IMR-90 (cell line): Measurements from ENCODE around the gene EPSTI1.

Source experiments
- MAFK ChIP-seq: IDR thresholded peaks from 2 replicates; pipeline ENCODE4 v1.6.1; 2012; ENCODE audit warnings: low read depth, low read length, improper control_type of control experiment
- MXI1 ChIP-seq: IDR thresholded peaks from 2 replicates; pipeline ENCODE4 v1.6.1; 2012; ENCODE audit warnings: low read depth, mild to moderate bottlenecking, low read length, moderate library complexity, borderline replicate concordance
- NFE2L2 ChIP-seq: fragments of 150-350 bp; IDR thresholded peaks from 2 replicates; pipeline ENCODE4 v1.6.1; 2016; ENCODE audit warnings: low read depth, mild to moderate bottlenecking, low read length
- POLR2A ChIP-seq: IDR thresholded peaks from 2 replicates; pipeline ENCODE4 v1.6.1; 2012; ENCODE audit warnings: mild to moderate bottlenecking, low read depth, low read length
- RAD21 ChIP-seq: IDR thresholded peaks from 2 replicates; pipeline ENCODE4 v1.6.1; 2012; ENCODE audit warnings: low read length, improper control_type of control experiment
- SMC3 ChIP-seq: fragments of 150-350 bp; IDR thresholded peaks from 2 replicates; pipeline ENCODE4 v1.6.1; 2016; ENCODE audit warnings: low read depth, mild to moderate bottlenecking, antibody characterized with exemption, low read length, moderate library complexity
- TF ChIP-seq, protein P1 (sequence below): conservative IDR thresholded peaks from 2 replicates; pipeline ENCODE4 v1.5.1; 2012; ENCODE audit warnings: mild to moderate bottlenecking, low read depth, low read length, improper control_type of control experiment
- TF ChIP-seq, protein P2 (sequence below): fragments of 150-350 bp; IDR thresholded peaks from 2 replicates; pipeline ENCODE4 v1.6.1; 2016; ENCODE audit warnings: low read depth, mild to moderate bottlenecking, low read length, moderate library complexity, borderline replicate concordance
- TF ChIP-seq, protein P3 (sequence below): fragments of 150-350 bp; IDR thresholded peaks from 2 replicates; pipeline ENCODE4 v1.6.1; 2017; ENCODE audit warnings: mild to moderate bottlenecking, antibody characterized with exemption, low read length, low read depth

DNA sequence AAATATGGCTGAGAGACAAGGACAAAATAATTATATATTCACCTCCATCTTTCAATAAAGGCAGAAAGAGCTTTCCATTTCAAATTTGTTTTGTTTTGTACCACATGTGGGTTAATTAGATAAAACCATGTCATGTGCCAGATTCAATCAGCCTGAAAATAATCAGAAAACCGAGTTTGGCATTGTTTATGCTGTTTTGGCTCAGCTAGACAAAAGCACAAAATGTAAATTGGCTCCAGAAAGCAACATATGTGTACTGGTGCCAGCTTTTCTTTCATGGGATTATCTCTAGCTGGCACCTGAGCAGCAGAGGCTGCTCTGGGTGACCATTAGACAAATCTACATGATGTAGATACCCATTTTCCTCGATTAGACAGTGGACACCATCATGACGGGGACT lies 22.1 kb upstream of the EPSTI1 start:
- TF ChIP-seq, protein P1, sequence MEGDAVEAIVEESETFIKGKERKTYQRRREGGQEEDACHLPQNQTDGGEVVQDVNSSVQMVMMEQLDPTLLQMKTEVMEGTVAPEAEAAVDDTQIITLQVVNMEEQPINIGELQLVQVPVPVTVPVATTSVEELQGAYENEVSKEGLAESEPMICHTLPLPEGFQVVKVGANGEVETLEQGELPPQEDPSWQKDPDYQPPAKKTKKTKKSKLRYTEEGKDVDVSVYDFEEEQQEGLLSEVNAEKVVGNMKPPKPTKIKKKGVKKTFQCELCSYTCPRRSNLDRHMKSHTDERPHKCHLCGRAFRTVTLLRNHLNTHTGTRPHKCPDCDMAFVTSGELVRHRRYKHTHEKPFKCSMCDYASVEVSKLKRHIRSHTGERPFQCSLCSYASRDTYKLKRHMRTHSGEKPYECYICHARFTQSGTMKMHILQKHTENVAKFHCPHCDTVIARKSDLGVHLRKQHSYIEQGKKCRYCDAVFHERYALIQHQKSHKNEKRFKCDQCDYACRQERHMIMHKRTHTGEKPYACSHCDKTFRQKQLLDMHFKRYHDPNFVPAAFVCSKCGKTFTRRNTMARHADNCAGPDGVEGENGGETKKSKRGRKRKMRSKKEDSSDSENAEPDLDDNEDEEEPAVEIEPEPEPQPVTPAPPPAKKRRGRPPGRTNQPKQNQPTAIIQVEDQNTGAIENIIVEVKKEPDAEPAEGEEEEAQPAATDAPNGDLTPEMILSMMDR, result no peak
- no peak for TF ChIP-seq RAD21
- no peak for TF ChIP-seq POLR2A
- TF ChIP-seq, protein P2, sequence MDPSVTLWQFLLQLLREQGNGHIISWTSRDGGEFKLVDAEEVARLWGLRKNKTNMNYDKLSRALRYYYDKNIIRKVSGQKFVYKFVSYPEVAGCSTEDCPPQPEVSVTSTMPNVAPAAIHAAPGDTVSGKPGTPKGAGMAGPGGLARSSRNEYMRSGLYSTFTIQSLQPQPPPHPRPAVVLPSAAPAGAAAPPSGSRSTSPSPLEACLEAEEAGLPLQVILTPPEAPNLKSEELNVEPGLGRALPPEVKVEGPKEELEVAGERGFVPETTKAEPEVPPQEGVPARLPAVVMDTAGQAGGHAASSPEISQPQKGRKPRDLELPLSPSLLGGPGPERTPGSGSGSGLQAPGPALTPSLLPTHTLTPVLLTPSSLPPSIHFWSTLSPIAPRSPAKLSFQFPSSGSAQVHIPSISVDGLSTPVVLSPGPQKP, result no peak
- no peak for TF ChIP-seq SMC3
- no peak for TF ChIP-seq MXI1
- TF ChIP-seq, protein P3, sequence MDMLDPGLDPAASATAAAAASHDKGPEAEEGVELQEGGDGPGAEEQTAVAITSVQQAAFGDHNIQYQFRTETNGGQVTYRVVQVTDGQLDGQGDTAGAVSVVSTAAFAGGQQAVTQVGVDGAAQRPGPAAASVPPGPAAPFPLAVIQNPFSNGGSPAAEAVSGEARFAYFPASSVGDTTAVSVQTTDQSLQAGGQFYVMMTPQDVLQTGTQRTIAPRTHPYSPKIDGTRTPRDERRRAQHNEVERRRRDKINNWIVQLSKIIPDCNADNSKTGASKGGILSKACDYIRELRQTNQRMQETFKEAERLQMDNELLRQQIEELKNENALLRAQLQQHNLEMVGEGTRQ, result no peak
- TF ChIP-seq MAFK, result no peak
- TF ChIP-seq NFE2L2, result no peak
